HepG2 (cell line): ENCODE results near the gene UBE2O. TPM values are rescaled to one million over a fixed set of nuclear protein-coding genes. Genes with fewer than 3 reads are reported as not detected.

Experiments
- ATAC-seq: fragments of 200-7000 bp; cut with Tn5 transposase; 3 replicates; pipeline ENCODE4 v1.9.1; 2020; ENCODE audit warnings: mild to moderate bottlenecking, moderate library complexity
- BruUV-seq: library from RNA; stranded (reverse); fragments of 400-500 nt; replicated peaks from 2 replicates; lab custom pipeline; 2021; lab: Mats Ljungman, UMichigan
- CTCF ChIA-PET: fragments of 300-600 bp; formaldehyde crosslinking; extraction: SDS; loops from one replicate; lab custom pipeline; 2021; ENCODE audit warnings: low total read pairs, inconsistent platforms, low intra/inter-chr PET ratio; lab: Yijun Ruan, JAX
- POLR2A ChIA-PET: fragments of 350-600 bp; sonication (Branson Sonifier 250); formaldehyde crosslinking; loops from one replicate; lab custom pipeline; 2020; ENCODE audit warnings: antibody characterized with exemption, inconsistent platforms; lab: Yijun Ruan, JAX
- DNase-seq: peaks from one replicate; pipeline ENCODE4 v3.0.0-alpha.2; 2015; ENCODE audit warnings: low spot score
- FAIRE-seq: peaks from 3 replicates; lab custom pipeline; 2011; peaks lifted over from hg19 to GRCh38; lab: Jason Lieb, UNC
- H2AFZ ChIP-seq: one replicate; pipeline ENCODE4 v1.6.1; 2011; ENCODE audit warnings: low read length, inconsistent platforms
- H3K27ac ChIP-seq: fragments of 300-600 bp; 3 replicates; pipeline ENCODE4 v1.8.0; 2011; ENCODE audit warnings: mixed run types, mild to moderate bottlenecking, mixed read lengths, low read length, inconsistent platforms; ENCODE audit not compliant: insufficient read depth; ENCODE audit errors: extremely low read length
- H3K27me3 ChIP-seq, 2 experiments: fragments of 200-600 bp in 1 of 2; 2 replicates in 1 of 2; 3 replicates in 1 of 2; pipeline versions ENCODE4 v1.6.0 to v1.8.0; 2011; ENCODE audit warnings: low read length in 2 of 2, mild to moderate bottlenecking in 2 of 2, moderate library complexity in 2 of 2, inconsistent platforms in 1 of 2; ENCODE audit not compliant: insufficient read depth in 2 of 2, control insufficient read depth in 1 of 2
- H3K36me3 ChIP-seq, 2 experiments: fragments of 200-600 bp in 1 of 2; replicated peaks in 1 of 2; 2 replicates in 1 of 2; 3 replicates in 1 of 2; pipeline versions ENCODE4 v1.5.1 to v1.8.0; 2011; ENCODE audit warnings: low read length in 2 of 2, inconsistent platforms in 1 of 2; ENCODE audit not compliant: insufficient read depth in 2 of 2, control insufficient read depth in 1 of 2
- H3K4me1 ChIP-seq: 2 replicates; pipeline ENCODE4 v1.5.1; 2012; ENCODE audit warnings: low read length, inconsistent platforms; ENCODE audit not compliant: insufficient read depth
- H3K4me2 ChIP-seq: 2 replicates; pipeline ENCODE4 v1.6.0; 2011; ENCODE audit warnings: low read depth, low read length, inconsistent platforms
- H3K4me3 ChIP-seq, 3 experiments: fragments of 200-600 bp in 1 of 3; sonication (generic), shearing (Covaris generic) in 1 of 3; replicated peaks in 1 of 3; 2 replicates each; pipeline ENCODE4 v1.5.1; 2011 to 2016; ENCODE audit warnings: low read length in 3 of 3, inconsistent platforms in 2 of 3, low read depth in 2 of 3, mild to moderate bottlenecking in 2 of 3, control low read depth in 1 of 3, mixed read lengths in 1 of 3; ENCODE audit not compliant: insufficient read depth in 1 of 3
- H3K79me2 ChIP-seq: one replicate; pipeline ENCODE4 v1.6.1; 2011; ENCODE audit warnings: low read length, inconsistent platforms; ENCODE audit not compliant: insufficient read depth
- H3K9ac ChIP-seq: 2 replicates; pipeline ENCODE4 v1.6.0; 2011; ENCODE audit warnings: mild to moderate bottlenecking, low read depth, low read length, inconsistent platforms; ENCODE audit not compliant: insufficient read depth
- H3K9me3 ChIP-seq: 2 replicates; pipeline ENCODE4 v1.5.1; 2012; ENCODE audit warnings: mild to moderate bottlenecking, low read length
- H4K20me1 ChIP-seq: 2 replicates; pipeline ENCODE4 v1.6.0; 2011; ENCODE audit warnings: inconsistent platforms, mild to moderate bottlenecking, low read length, moderate library complexity; ENCODE audit not compliant: insufficient read depth
- RXRA ChIP-seq: sonication (generic); formaldehyde crosslinking; IDR thresholded peaks from 2 replicates; pipeline ENCODE4 v1.5.1; 2020; ENCODE audit warnings: missing genetic modification reagents
- ZNF746 ChIP-seq: sonication (generic); formaldehyde crosslinking; IDR thresholded peaks from 2 replicates; pipeline ENCODE4 v1.8.0; 2022; ENCODE audit warnings: mild to moderate bottlenecking, missing genetic modification reagents
- ZSCAN9 ChIP-seq: IDR thresholded peaks from 2 replicates; pipeline ENCODE4 v1.6.1; 2016; ENCODE audit warnings: borderline replicate concordance
- WGBS: methylation state at CpG from one replicate; pipeline ENCODE4 v1.1.6; 2017; ENCODE audit warnings: low lambda C conversion rate; 5-methylcytosine and 5-hydroxymethylcytosine counted together
- in situ Hi-C: cut with HindIII; loops from 2 replicates; pipeline ENCODE4 v1.10.0; 2017; ENCODE audit warnings: low pct_unique_long_range_greater_than_20kb; ENCODE audit not compliant: extremely low pct_ligation_motif_present
- intact Hi-C: fragments of 100-400 bp; cut with micrococcal nuclease; formaldehyde crosslinking; loops from one replicate; pipeline ENCODE4 v1.10.0; 2022; ENCODE audit not compliant: unreplicated experiment
- polyA plus RNA-seq, 8 experiments: library from polyadenylated mRNA; depleted of rRNA in 3 of 8; stranded (reverse) in 7 of 8; unstranded in 1 of 8; fragments of >200 nt; fragmentation: Illumina TruSeq in 4 of 8; extraction: Trizol in 4 of 8; gene quantifications; 2 replicates each; pipeline versions ENCODE4 v1.2.1 to v1.2.3, GENCODE V29; 2011 to 2016; ENCODE audit warnings: low read depth in 4 of 8, missing spikeins in 1 of 8, mixed read lengths in 1 of 8; ENCODE audit not compliant: insufficient read depth in 1 of 8
- total RNA-seq, 5 experiments: library from RNA; depleted of rRNA; stranded (reverse); fragments of >200 nt; fragmentation: Illumina TruSeq; extraction: Trizol; gene quantifications; 2 replicates each; pipeline ENCODE4 v1.2.3, GENCODE V29; 2016; ENCODE audit warnings: low read depth in 1 of 5
- TF ChIP-seq, protein P1 (sequence below): sonication (generic); formaldehyde crosslinking; IDR thresholded peaks from 2 replicates; pipeline ENCODE4 v1.5.0; 2020; ENCODE audit warnings: mild to moderate bottlenecking, missing genetic modification reagents
- TF ChIP-seq, protein P2 (sequence below): IDR thresholded peaks from 2 replicates; pipeline ENCODE4 v1.6.1; 2016; ENCODE audit warnings: low read depth, missing genetic modification reagents, missing compliant biosample characterization
- TF ChIP-seq, protein P3 (sequence below): sonication (generic); formaldehyde crosslinking; IDR thresholded peaks from 2 replicates; pipeline ENCODE4 v1.4.0; 2020; ENCODE audit warnings: missing genetic modification reagents
- TF ChIP-seq, protein P4 (sequence below): sonication (generic); formaldehyde crosslinking; IDR thresholded peaks from 2 replicates; pipeline ENCODE4; 2020; ENCODE audit warnings: missing genetic modification reagents, mild to moderate bottlenecking, borderline replicate concordance

The UBE2O gene
- total and polyA plus RNA-seq, 2 of the 13 experiments (the other 11 are each of a cell fraction or from before 2014, with no cell fraction given) = 21.5 to 23.5 TPM

DNA sequence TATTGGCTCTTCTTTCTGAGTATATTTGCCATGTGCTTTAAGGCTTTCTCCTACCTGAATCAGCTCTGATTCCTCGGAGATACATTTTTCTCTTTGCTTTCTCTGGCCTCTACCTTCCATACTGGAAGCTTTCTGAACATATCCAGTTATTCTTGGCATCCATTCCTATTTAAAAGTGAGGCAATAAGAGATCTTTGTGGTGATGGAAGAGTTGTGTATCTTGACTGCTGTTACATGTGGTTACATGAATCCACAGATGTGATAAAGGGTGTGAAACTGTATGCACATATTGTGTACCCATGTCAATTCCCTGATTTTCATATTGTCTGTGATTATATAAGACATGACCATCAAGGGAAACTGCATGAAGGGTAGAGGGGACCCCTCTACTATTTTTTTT is 24.4 kb downstream of the UBE2O start (continued):
- TF ChIP-seq, protein P1, sequence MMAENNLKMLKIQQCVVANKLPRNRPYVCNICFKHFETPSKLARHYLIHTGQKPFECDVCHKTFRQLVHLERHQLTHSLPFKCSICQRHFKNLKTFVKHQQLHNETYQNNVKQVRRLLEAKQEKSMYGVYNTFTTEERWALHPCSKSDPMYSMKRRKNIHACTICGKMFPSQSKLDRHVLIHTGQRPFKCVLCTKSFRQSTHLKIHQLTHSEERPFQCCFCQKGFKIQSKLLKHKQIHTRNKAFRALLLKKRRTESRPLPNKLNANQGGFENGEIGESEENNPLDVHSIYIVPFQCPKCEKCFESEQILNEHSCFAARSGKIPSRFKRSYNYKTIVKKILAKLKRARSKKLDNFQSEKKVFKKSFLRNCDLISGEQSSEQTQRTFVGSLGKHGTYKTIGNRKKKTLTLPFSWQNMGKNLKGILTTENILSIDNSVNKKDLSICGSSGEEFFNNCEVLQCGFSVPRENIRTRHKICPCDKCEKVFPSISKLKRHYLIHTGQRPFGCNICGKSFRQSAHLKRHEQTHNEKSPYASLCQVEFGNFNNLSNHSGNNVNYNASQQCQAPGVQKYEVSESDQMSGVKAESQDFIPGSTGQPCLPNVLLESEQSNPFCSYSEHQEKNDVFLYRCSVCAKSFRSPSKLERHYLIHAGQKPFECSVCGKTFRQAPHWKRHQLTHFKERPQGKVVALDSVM (CRISPR knock-in tag) = no peak
- TF ChIP-seq RXRA = no peak
- TF ChIP-seq, all 625 proteins: peak for 0

DNA sequence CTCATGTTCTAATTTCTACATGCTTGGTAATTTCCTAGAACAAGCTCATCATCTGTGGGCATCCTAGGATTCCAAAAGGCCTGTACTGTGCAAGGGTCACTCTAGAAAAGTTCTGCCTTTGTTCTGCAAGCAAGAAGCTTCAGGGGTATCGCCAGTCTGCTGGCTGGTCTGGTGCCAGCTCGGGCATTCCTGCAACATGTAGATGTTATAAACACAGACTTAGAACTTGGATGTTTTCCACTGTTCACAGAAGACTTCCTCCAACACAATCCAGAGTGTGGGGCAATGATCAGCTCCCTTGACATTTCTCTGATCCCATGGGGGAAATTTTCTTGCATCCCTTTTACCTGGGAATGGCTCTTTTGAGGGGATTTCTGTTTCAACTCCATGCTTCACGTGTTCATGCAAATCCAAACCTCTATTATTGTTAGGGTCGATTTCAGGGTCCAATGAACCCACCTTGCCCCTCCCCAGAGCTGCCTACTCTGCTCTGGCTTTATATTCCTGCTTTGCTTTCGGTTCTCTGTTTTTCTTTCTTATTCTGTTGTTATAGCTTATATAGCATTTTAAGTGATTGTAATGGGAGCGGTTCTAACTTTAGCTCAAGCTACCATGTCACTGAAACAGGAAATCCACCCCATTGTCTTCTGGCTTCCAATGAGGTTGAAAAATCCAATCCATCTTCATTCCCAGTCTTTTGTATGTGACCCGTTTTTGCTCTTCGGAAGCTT is 25.3 kb downstream of the UBE2O start:
- Histone ChIP-seq H3K4me2 (no peak overlapping the region), H3K4me3 (no peak overlapping the region), H3K9me3 (no peaks in the 10 kb centered on the region), H3K4me1 (peaks cover 12% of the 10 kb centered on the region; the same call in 1 of the 2 replicates), H2AFZ (no peak overlapping the region), H3K79me2 (peaks cover 70% of the 10 kb centered on the region), H4K20me1 (peaks cover 23% of the 10 kb centered on the region), H3K36me3 (peaks cover 3 to 10% of the 10 kb centered on the region in 2 experiments; a peak in 3 of 5 replicates), H3K27ac (no peak overlapping the region), H3K27me3 (no peaks in the 10 kb centered on the region), H3K9ac (no peak overlapping the region)
- in situ Hi-C loops (no loop called here), intact Hi-C loops (loop anchor here (2.0 kb wide), 1 partner anchor 25 kb away; the partner anchor contains the start of gene UBE2O)
- no peak for FAIRE-seq
- ChIA-PET CTCF (no interaction called here), POLR2A (interaction anchor here (0.6 to 1.2 kb wide), 2 partner anchors 73 to 295 kb away, joined by 3 to 4 read pairs; no protein-coding TSS in a partner anchor)
- no peak for DNase-seq
- 85% methylated on average over 8 of the region's 8 CpGs for WGBS
- BruUV-seq = TSS peak; percentile 16
- ATAC-seq = no peak
- TF ChIP-seq, protein P2, sequence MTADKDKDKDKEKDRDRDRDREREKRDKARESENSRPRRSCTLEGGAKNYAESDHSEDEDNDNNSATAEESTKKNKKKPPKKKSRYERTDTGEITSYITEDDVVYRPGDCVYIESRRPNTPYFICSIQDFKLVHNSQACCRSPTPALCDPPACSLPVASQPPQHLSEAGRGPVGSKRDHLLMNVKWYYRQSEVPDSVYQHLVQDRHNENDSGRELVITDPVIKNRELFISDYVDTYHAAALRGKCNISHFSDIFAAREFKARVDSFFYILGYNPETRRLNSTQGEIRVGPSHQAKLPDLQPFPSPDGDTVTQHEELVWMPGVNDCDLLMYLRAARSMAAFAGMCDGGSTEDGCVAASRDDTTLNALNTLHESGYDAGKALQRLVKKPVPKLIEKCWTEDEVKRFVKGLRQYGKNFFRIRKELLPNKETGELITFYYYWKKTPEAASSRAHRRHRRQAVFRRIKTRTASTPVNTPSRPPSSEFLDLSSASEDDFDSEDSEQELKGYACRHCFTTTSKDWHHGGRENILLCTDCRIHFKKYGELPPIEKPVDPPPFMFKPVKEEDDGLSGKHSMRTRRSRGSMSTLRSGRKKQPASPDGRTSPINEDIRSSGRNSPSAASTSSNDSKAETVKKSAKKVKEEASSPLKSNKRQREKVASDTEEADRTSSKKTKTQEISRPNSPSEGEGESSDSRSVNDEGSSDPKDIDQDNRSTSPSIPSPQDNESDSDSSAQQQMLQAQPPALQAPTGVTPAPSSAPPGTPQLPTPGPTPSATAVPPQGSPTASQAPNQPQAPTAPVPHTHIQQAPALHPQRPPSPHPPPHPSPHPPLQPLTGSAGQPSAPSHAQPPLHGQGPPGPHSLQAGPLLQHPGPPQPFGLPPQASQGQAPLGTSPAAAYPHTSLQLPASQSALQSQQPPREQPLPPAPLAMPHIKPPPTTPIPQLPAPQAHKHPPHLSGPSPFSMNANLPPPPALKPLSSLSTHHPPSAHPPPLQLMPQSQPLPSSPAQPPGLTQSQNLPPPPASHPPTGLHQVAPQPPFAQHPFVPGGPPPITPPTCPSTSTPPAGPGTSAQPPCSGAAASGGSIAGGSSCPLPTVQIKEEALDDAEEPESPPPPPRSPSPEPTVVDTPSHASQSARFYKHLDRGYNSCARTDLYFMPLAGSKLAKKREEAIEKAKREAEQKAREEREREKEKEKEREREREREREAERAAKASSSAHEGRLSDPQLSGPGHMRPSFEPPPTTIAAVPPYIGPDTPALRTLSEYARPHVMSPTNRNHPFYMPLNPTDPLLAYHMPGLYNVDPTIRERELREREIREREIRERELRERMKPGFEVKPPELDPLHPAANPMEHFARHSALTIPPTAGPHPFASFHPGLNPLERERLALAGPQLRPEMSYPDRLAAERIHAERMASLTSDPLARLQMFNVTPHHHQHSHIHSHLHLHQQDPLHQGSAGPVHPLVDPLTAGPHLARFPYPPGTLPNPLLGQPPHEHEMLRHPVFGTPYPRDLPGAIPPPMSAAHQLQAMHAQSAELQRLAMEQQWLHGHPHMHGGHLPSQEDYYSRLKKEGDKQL (CRISPR knock-in tag) = no peak
- TF ChIP-seq ZSCAN9 = no peak
- no peak for TF ChIP-seq ZNF746 (CRISPR knock-in tag)
- TF ChIP-seq, protein P3, sequence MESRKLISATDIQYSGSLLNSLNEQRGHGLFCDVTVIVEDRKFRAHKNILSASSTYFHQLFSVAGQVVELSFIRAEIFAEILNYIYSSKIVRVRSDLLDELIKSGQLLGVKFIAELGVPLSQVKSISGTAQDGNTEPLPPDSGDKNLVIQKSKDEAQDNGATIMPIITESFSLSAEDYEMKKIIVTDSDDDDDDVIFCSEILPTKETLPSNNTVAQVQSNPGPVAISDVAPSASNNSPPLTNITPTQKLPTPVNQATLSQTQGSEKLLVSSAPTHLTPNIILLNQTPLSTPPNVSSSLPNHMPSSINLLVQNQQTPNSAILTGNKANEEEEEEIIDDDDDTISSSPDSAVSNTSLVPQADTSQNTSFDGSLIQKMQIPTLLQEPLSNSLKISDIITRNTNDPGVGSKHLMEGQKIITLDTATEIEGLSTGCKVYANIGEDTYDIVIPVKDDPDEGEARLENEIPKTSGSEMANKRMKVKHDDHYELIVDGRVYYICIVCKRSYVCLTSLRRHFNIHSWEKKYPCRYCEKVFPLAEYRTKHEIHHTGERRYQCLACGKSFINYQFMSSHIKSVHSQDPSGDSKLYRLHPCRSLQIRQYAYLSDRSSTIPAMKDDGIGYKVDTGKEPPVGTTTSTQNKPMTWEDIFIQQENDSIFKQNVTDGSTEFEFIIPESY (CRISPR knock-in tag) = peak; percentile 8; the same call in 1 of the 2 replicates
- TF ChIP-seq, protein P4, sequence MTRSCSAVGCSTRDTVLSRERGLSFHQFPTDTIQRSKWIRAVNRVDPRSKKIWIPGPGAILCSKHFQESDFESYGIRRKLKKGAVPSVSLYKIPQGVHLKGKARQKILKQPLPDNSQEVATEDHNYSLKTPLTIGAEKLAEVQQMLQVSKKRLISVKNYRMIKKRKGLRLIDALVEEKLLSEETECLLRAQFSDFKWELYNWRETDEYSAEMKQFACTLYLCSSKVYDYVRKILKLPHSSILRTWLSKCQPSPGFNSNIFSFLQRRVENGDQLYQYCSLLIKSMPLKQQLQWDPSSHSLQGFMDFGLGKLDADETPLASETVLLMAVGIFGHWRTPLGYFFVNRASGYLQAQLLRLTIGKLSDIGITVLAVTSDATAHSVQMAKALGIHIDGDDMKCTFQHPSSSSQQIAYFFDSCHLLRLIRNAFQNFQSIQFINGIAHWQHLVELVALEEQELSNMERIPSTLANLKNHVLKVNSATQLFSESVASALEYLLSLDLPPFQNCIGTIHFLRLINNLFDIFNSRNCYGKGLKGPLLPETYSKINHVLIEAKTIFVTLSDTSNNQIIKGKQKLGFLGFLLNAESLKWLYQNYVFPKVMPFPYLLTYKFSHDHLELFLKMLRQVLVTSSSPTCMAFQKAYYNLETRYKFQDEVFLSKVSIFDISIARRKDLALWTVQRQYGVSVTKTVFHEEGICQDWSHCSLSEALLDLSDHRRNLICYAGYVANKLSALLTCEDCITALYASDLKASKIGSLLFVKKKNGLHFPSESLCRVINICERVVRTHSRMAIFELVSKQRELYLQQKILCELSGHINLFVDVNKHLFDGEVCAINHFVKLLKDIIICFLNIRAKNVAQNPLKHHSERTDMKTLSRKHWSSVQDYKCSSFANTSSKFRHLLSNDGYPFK = no peak
